WTC11 (cell line): ENCODE measurements around the gene GSC. TPM values are rescaled to one million over a fixed set of nuclear protein-coding genes. Genes with fewer than 3 reads are reported as not detected.

Experiments used
- ATAC-seq: fragments of 200-7000 bp; cut with Tn5 transposase; 2 replicates; pipeline ENCODE4 v1.10.0; 2021; ENCODE audit warnings: mild to moderate bottlenecking, moderate library complexity
- CTCF ChIA-PET: fragments of 300-600 bp; sonication (Branson Sonifier 250); formaldehyde crosslinking; loops from one replicate; lab custom pipeline; 2021; ENCODE audit warnings: antibody characterized with exemption; lab: Charles Lee
- POLR2A ChIA-PET: fragments of 350-600 bp; sonication (Branson Sonifier 250); formaldehyde crosslinking; loops from one replicate; lab custom pipeline; 2021; ENCODE audit warnings: antibody characterized with exemption; lab: Charles Lee
- DNase-seq: peaks from one replicate; pipeline ENCODE4 v3.0.0; 2021; ENCODE audit warnings: low spot score
- H3K27ac Mint-ChIP-seq: 2 replicates; pipeline ENCODE4 v1.8.0; 2021; ENCODE audit warnings: mixed read lengths
- H3K27me3 Mint-ChIP-seq: 2 replicates; pipeline ENCODE4 v1.8.0; 2021; ENCODE audit warnings: low read depth, mild to moderate bottlenecking, moderate library complexity, mixed read lengths
- H3K36me3 Mint-ChIP-seq: 2 replicates; pipeline ENCODE4 v1.8.0; 2021; ENCODE audit warnings: mixed read lengths
- H3K4me1 Mint-ChIP-seq: 2 replicates; pipeline ENCODE4 v1.8.0; 2022; ENCODE audit warnings: mixed read lengths
- H3K4me3 Mint-ChIP-seq: 2 replicates; pipeline ENCODE4 v1.8.0; 2021; ENCODE audit warnings: mild to moderate bottlenecking, moderate library complexity, mixed read lengths
- H3K9me3 Mint-ChIP-seq: 2 replicates; pipeline ENCODE4 v1.8.0; 2021; ENCODE audit warnings: mixed read lengths
- ATF6 ChIP-seq: sonication (generic); formaldehyde crosslinking; IDR thresholded peaks from 2 replicates; pipeline ENCODE4 v1.8.1; 2023; ENCODE audit warnings: mild to moderate bottlenecking, missing genetic modification reagents
- CREB1 ChIP-seq: sonication (generic); formaldehyde crosslinking; IDR thresholded peaks from 2 replicates; pipeline ENCODE4 v1.8.0; 2023; ENCODE audit warnings: mild to moderate bottlenecking, missing genetic modification reagents
- FOXK1 ChIP-seq: sonication (generic); formaldehyde crosslinking; IDR thresholded peaks from 2 replicates; pipeline ENCODE4 v1.8.0; 2022; ENCODE audit warnings: mild to moderate bottlenecking, moderate library complexity, missing genetic modification reagents
- FOXP4 ChIP-seq: sonication (generic); formaldehyde crosslinking; IDR thresholded peaks from 2 replicates; pipeline ENCODE4 v1.8.0; 2022; ENCODE audit warnings: mild to moderate bottlenecking, missing genetic modification reagents
- HMGXB4 ChIP-seq: sonication (generic); formaldehyde crosslinking; IDR thresholded peaks from 2 replicates; pipeline ENCODE4 v1.8.1; 2023; ENCODE audit warnings: mild to moderate bottlenecking, moderate library complexity, missing genetic modification reagents
- JAZF1 ChIP-seq: fragments of 250-450 bp; sonication (Bioruptor Pico); IDR thresholded peaks from 2 replicates; pipeline ENCODE4 v1.9.0; 2021; ENCODE audit warnings: moderate library complexity, mild to moderate bottlenecking, inconsistent platforms
- TEAD1 ChIP-seq: sonication (generic); formaldehyde crosslinking; IDR thresholded peaks from 2 replicates; pipeline ENCODE4 v1.8.0; 2022; ENCODE audit warnings: mild to moderate bottlenecking, missing genetic modification reagents
- ZNF138 ChIP-seq: sonication (generic); formaldehyde crosslinking; conservative IDR thresholded peaks from 2 replicates; pipeline ENCODE4 v1.8.1; 2022; ENCODE audit warnings: mild to moderate bottlenecking, moderate library complexity, missing genetic modification reagents
- ZNF263 ChIP-seq: sonication (generic); formaldehyde crosslinking; IDR thresholded peaks from 2 replicates; pipeline ENCODE4 v1.8.1; 2022; ENCODE audit warnings: low read depth, mild to moderate bottlenecking, moderate library complexity, missing genetic modification reagents
- ZNF416 ChIP-seq: fragments of 250-450 bp; sonication (Bioruptor Pico); IDR thresholded peaks from 2 replicates; pipeline ENCODE4 v1.9.0; 2021; ENCODE audit warnings: mild to moderate bottlenecking, inconsistent platforms
- ZNF423 ChIP-seq: fragments of 250-450 bp; sonication (Bioruptor Pico); IDR thresholded peaks from 2 replicates; pipeline ENCODE4 v2.1.2; 2022; ENCODE audit warnings: mild to moderate bottlenecking, moderate library complexity
- ZNF671 ChIP-seq: fragments of 250-450 bp; sonication (Bioruptor Pico); IDR thresholded peaks from 2 replicates; pipeline ENCODE4 v1.8.0; 2021; ENCODE audit warnings: mild to moderate bottlenecking
- total RNA-seq: library from RNA; stranded (reverse); gene quantifications from 3 replicates; pipeline ENCODE4 v1.2.3, GENCODE V29; 2021
- TF ChIP-seq, protein P1 (sequence below): sonication (generic); formaldehyde crosslinking; IDR thresholded peaks from 2 replicates; pipeline ENCODE4 v1.8.1; 2022; ENCODE audit warnings: low read depth, missing genetic modification reagents, borderline replicate concordance
- TF ChIP-seq, protein P2 (sequence below): sonication (generic); formaldehyde crosslinking; IDR thresholded peaks from 2 replicates; pipeline ENCODE4 v1.8.1; 2023; ENCODE audit warnings: mild to moderate bottlenecking, missing genetic modification reagents, moderate library complexity
- TF ChIP-seq, protein P3 (sequence below): sonication (generic); formaldehyde crosslinking; IDR thresholded peaks from 2 replicates; pipeline ENCODE4 v1.8.0; 2022; ENCODE audit warnings: mild to moderate bottlenecking, missing genetic modification reagents

Gene GSC
- total RNA-seq, 1 experiment from 2014 or later, result 4.4 TPM

DNA sequence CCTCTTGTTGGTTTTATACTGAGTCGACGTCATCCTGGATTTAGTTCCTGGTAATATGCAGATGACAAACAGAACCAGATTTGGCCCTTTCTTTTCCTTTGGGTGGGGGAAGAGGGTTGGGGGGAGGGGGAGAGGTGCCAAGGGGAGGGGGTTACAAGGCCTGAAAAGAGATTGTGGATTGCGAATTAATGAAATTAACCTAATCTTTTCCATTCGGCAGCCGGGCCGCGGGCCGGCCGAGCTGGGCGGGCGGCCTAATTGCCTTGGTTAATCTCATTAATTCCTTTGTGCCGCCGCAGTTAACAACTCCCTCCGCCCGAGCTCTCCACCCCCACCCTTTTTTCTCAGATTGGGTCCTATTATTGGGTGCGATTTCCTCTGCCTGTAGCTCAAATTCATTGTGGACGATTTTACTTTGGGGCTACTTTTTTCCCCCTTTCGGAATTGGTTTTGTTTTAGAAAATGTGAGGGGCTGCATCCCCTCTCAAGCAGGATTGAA is 387 bp upstream of the GSC start:
- Mint-ChIP-seq H3K27ac (no peak overlapping the region), H3K27me3 (peaks cover 98% of the 10 kb centered on the region), H3K4me3 (peak overlapping the region; percentile 76), H3K36me3 (no peaks in the 10 kb centered on the region), H3K9me3 (no peaks in the 10 kb centered on the region), H3K4me1 (peaks cover 67% of the 10 kb centered on the region)
- no peak for TF ChIP-seq JAZF1 (CRISPR knock-in tag)
- no peak for TF ChIP-seq TEAD1
- TF ChIP-seq ZNF138, result no peak
- 0 out of 2 replicates have a peak, but pooled peaks have one; percentile 6 for TF ChIP-seq ZNF263
- no peak for TF ChIP-seq CREB1
- no peak for TF ChIP-seq ATF6 (CRISPR knock-in tag)
- TF ChIP-seq, protein P1, sequence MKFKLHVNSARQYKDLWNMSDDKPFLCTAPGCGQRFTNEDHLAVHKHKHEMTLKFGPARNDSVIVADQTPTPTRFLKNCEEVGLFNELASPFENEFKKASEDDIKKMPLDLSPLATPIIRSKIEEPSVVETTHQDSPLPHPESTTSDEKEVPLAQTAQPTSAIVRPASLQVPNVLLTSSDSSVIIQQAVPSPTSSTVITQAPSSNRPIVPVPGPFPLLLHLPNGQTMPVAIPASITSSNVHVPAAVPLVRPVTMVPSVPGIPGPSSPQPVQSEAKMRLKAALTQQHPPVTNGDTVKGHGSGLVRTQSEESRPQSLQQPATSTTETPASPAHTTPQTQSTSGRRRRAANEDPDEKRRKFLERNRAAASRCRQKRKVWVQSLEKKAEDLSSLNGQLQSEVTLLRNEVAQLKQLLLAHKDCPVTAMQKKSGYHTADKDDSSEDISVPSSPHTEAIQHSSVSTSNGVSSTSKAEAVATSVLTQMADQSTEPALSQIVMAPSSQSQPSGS (CRISPR knock-in tag), result no peak
- TF ChIP-seq FOXK1 (CRISPR knock-in tag), result no peak
- TF ChIP-seq ZNF671, result no peak
- no peak for DNase-seq
- CTCF ChIA-PET, result interaction anchor here (0.6 to 1.8 kb wide), 4 partner anchors 22 to 337 kb away, joined by 3 to 12 read pairs (median 4); no protein-coding TSS in a partner anchor
- POLR2A ChIA-PET, result no interaction called here
- no peak for ATAC-seq

GRCh38 chr14:94768521-94769390 is 1.2 kb downstream of the GSC start:
- peak overlapping the region; percentile 75 for H3K4me3 Mint-ChIP-seq
- no peak overlapping the region for H3K27ac Mint-ChIP-seq
- ChIA-PET POLR2A (no interaction called here), CTCF (interaction anchor here (2.2 kb wide), 1 partner anchor 20 kb away, joined by 18 read pairs; no protein-coding TSS in a partner anchor)
- DNase-seq, result peak; percentile 44
- no peaks in the 10 kb centered on the region for H3K9me3 Mint-ChIP-seq
- ATAC-seq, result no peak
- H3K4me1 Mint-ChIP-seq, result peaks cover 58% of the 10 kb centered on the region
- H3K27me3 Mint-ChIP-seq, result peaks cover 98% of the 10 kb centered on the region
- TF ChIP-seq, protein P2, sequence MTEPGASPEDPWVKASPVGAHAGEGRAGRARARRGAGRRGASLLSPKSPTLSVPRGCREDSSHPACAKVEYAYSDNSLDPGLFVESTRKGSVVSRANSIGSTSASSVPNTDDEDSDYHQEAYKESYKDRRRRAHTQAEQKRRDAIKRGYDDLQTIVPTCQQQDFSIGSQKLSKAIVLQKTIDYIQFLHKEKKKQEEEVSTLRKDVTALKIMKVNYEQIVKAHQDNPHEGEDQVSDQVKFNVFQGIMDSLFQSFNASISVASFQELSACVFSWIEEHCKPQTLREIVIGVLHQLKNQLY (CRISPR knock-in tag), result no peak
- TF ChIP-seq ZNF416 (CRISPR knock-in tag), result no peak
- peak; percentile 74; the same call in 1 of the 2 replicates for TF ChIP-seq FOXP4 (CRISPR knock-in tag)
- TF ChIP-seq ZNF423 (CRISPR knock-in tag), result 0 out of 2 replicates have a peak, but pooled peaks have one; percentile 27
- peak; percentile 10; the same call in 1 of the 2 replicates for TF ChIP-seq HMGXB4
- TF ChIP-seq, protein P3, sequence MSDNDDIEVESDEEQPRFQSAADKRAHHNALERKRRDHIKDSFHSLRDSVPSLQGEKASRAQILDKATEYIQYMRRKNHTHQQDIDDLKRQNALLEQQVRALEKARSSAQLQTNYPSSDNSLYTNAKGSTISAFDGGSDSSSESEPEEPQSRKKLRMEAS (CRISPR knock-in tag), result peak; percentile 52; the same call in 1 of the 2 replicates
- H3K36me3 Mint-ChIP-seq, result no peaks in the 10 kb centered on the region
